A204.1 (cell line): Measurements from ENCODE around the gene HEATR5A.

Experiments used
- FAIRE-seq: peaks from 2 replicates; lab custom pipeline; 2012; peaks lifted over from hg19 to GRCh38; lab: Jason Lieb, UNC

HEATR5A gene

GRCh38 chr14:31426663-31427062, 6.3 kb upstream of the HEATR5A start:
- no peak for FAIRE-seq

- FAIRE-seq = no peak
Observed at GRCh38 chr14:31425905-31426304, 5.6 kb upstream of the HEATR5A start.

- no peak for FAIRE-seq
Observed at GRCh38 chr14:31421200-31421599, 850 bp upstream of the HEATR5A start.

GRCh38 chr14:31419967-31420318, 407 bp downstream of the HEATR5A start:
- no peak for FAIRE-seq

- FAIRE-seq = no peak
Observed at GRCh38 chr14:31419179-31419966, 977 bp downstream of the HEATR5A start.

GRCh38 chr14:31418440-31418839, 1.9 kb downstream of the HEATR5A start:
- FAIRE-seq = no peak

GRCh38 chr14:31414190-31414833, 6.0 kb downstream of the HEATR5A start:
- no peak for FAIRE-seq

GRCh38 chr14:31411218-31411727, 9.1 kb downstream of the HEATR5A start:
- no peak for FAIRE-seq

- no peak for FAIRE-seq
Observed at GRCh38 chr14:31410048-31410650, 10.2 kb downstream of the HEATR5A start.

- FAIRE-seq = no peak
Observed at GRCh38 chr14:31408421-31408820, 11.9 kb downstream of the HEATR5A start.

GRCh38 chr14:31405599-31406232, 14.6 kb downstream of the HEATR5A start:
- FAIRE-seq = no peak

GRCh38 chr14:31405106-31405505, 15.2 kb downstream of the HEATR5A start:
- no peak for FAIRE-seq

GRCh38 chr14:31403707-31404106, 16.6 kb downstream of the HEATR5A start:
- no peak for FAIRE-seq

GRCh38 chr14:31402764-31403439, 17.4 kb downstream of the HEATR5A start:
- FAIRE-seq = no peak

GRCh38 chr14:31401369-31401932, 18.9 kb downstream of the HEATR5A start:
- no peak for FAIRE-seq

- peak; percentile 66 for FAIRE-seq
Observed at GRCh38 chr14:31400031-31400638, 20.2 kb downstream of the HEATR5A start.

GRCh38 chr14:31395572-31396205, 24.7 kb downstream of the HEATR5A start:
- FAIRE-seq = no peak

- FAIRE-seq = no peak
Observed at GRCh38 chr14:31395119-31395518, 25.2 kb downstream of the HEATR5A start.

GRCh38 chr14:31391977-31392503, 28.3 kb downstream of the HEATR5A start:
- FAIRE-seq = no peak

- FAIRE-seq = no peak
Observed at GRCh38 chr14:31391473-31391872, 28.9 kb downstream of the HEATR5A start.

- FAIRE-seq = no peak
Observed at GRCh38 chr14:31389946-31390345, 30.4 kb downstream of the HEATR5A start.
